ENCODE measurements around the gene MMP20.

The MMP20 gene

GRCh38 chr11:102623128-102623527 is 2.0 kb downstream of the MMP20 start:
- no peak for DNase-seq (ENCODE audit: low spot score)

- no peak for DNase-seq (ENCODE audit: low spot score)
Measured at GRCh38 chr11:102622258-102622657, 2.9 kb downstream of the MMP20 start.

- DNase-seq (ENCODE audit: low spot score): no peak
Measured at GRCh38 chr11:102620818-102621561, 4.1 kb downstream of the MMP20 start.

GRCh38 chr11:102620179-102620578 is 5.0 kb downstream of the MMP20 start:
- DNase-seq (ENCODE audit: low spot score): no peak

GRCh38 chr11:102617466-102618008 is 7.6 kb downstream of the MMP20 start:
- no peak for DNase-seq (ENCODE audit: low spot score)

GRCh38 chr11:102615894-102616432 is 9.2 kb downstream of the MMP20 start:
- DNase-seq (ENCODE audit: low spot score): no peak

GRCh38 chr11:102615077-102615893 is 9.8 kb downstream of the MMP20 start:
- DNase-seq (ENCODE audit: low spot score): no peak

GRCh38 chr11:102614485-102614884 is 10.6 kb downstream of the MMP20 start:
- DNase-seq (ENCODE audit: low spot score): no peak

- no peak for DNase-seq (ENCODE audit: low spot score)
Measured at GRCh38 chr11:102614031-102614430, 11.1 kb downstream of the MMP20 start.

- DNase-seq (ENCODE audit: low spot score): no peak
Measured at GRCh38 chr11:102613450-102613849, 11.7 kb downstream of the MMP20 start.

- no peak for DNase-seq (ENCODE audit: low spot score)
Measured at GRCh38 chr11:102611291-102611690, 13.8 kb downstream of the MMP20 start.

- DNase-seq (ENCODE audit: low spot score): no peak
Measured at GRCh38 chr11:102610200-102610599, 14.9 kb downstream of the MMP20 start.

- DNase-seq (ENCODE audit: low spot score): no peak
Measured at GRCh38 chr11:102608699-102609098, 16.4 kb downstream of the MMP20 start.

- no peak for DNase-seq (ENCODE audit: low spot score)
Measured at GRCh38 chr11:102604875-102605274, 20.3 kb downstream of the MMP20 start.

GRCh38 chr11:102604011-102604410 is 21.1 kb downstream of the MMP20 start:
- DNase-seq (ENCODE audit: low spot score): no peak

GRCh38 chr11:102603576-102603975 is 21.6 kb downstream of the MMP20 start:
- DNase-seq (ENCODE audit: low spot score): no peak

- peak; percentile 67 for DNase-seq (ENCODE audit: low spot score)
Measured at GRCh38 chr11:102603091-102603490, 22.0 kb downstream of the MMP20 start.

GRCh38 chr11:102600666-102601065 is 24.5 kb downstream of the MMP20 start:
- DNase-seq (ENCODE audit: low spot score): no peak

- DNase-seq (ENCODE audit: low spot score): peak; percentile 79
Measured at GRCh38 chr11:102599642-102600261, 25.4 kb downstream of the MMP20 start.

- DNase-seq (ENCODE audit: low spot score): no peak
Measured at GRCh38 chr11:102598272-102598671, 26.9 kb downstream of the MMP20 start.

- DNase-seq (ENCODE audit: low spot score): no peak
Measured at GRCh38 chr11:102596578-102596977, 28.6 kb downstream of the MMP20 start.

All from AG08395 (cell line).